ENCODE measurements around the gene TMEM33.

Gene TMEM33

GRCh38 chr4:41940834-41941233 lies 5.6 kb downstream of the TMEM33 start:
- POLR2A ChIA-PET, result interaction anchor here (0.7 kb wide), 1 partner anchor 407 kb away, joined by 3 read pairs; no protein-coding TSS in a partner anchor
- CTCF ChIA-PET, result no interaction called here
- H3K4me1 ChIP-seq (ENCODE audit: control insufficient read depth, insufficient read depth, low read length), result no peaks in the 10 kb centered on the region
- H3K27ac ChIP-seq (ENCODE audit: extremely low read depth, low read depth, low read length), result no peak overlapping the region
- TF ChIP-seq, protein P1, sequence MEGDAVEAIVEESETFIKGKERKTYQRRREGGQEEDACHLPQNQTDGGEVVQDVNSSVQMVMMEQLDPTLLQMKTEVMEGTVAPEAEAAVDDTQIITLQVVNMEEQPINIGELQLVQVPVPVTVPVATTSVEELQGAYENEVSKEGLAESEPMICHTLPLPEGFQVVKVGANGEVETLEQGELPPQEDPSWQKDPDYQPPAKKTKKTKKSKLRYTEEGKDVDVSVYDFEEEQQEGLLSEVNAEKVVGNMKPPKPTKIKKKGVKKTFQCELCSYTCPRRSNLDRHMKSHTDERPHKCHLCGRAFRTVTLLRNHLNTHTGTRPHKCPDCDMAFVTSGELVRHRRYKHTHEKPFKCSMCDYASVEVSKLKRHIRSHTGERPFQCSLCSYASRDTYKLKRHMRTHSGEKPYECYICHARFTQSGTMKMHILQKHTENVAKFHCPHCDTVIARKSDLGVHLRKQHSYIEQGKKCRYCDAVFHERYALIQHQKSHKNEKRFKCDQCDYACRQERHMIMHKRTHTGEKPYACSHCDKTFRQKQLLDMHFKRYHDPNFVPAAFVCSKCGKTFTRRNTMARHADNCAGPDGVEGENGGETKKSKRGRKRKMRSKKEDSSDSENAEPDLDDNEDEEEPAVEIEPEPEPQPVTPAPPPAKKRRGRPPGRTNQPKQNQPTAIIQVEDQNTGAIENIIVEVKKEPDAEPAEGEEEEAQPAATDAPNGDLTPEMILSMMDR (tag by site-specific recombination; IDR thresholded peaks at IDR 0.05), result no peak
- TF ChIP-seq OVOL3 (tag by site-specific recombination; IDR thresholded peaks at IDR 0.05), result no peak
- peaks cover 5 to 60% of the 10 kb centered on the region in 2 experiments; a peak in 2 of 3 replicates for H3K36me3 ChIP-seq (ENCODE audit: control insufficient read depth in 2 of 2, insufficient read depth in 1 of 2, low read length in 2 of 2)
- no peaks in the 10 kb centered on the region for H3K9me3 ChIP-seq (ENCODE audit: control insufficient read depth, insufficient read depth, low read depth, low read length)
- H3K4me3 ChIP-seq (ENCODE audit: low read depth, low read length), result no peak overlapping the region

GRCh38 chr4:41943506-41943905 lies 8.3 kb downstream of the TMEM33 start:
- H3K9me3 ChIP-seq (ENCODE audit: control insufficient read depth, insufficient read depth, low read depth, low read length), result no peaks in the 10 kb centered on the region
- peaks cover 9 to 70% of the 10 kb centered on the region in 2 experiments; a peak in 2 of 3 replicates for H3K36me3 ChIP-seq (ENCODE audit: control insufficient read depth in 2 of 2, insufficient read depth in 1 of 2, low read length in 2 of 2)
- POLR2A ChIA-PET, result no interaction called here
- no peaks in the 10 kb centered on the region for H3K4me1 ChIP-seq (ENCODE audit: control insufficient read depth, insufficient read depth, low read length)
- H3K27ac ChIP-seq (ENCODE audit: extremely low read depth, low read depth, low read length), result no peak overlapping the region
- TF ChIP-seq ZNF133 (tag by site-specific recombination; IDR thresholded peaks at IDR 0.05) (no peak), REST (tag by site-specific recombination; IDR thresholded peaks at IDR 0.05) (no peak), ZBTB17 (tag by site-specific recombination; IDR thresholded peaks at IDR 0.05) (no peak), PRDM2 (tag by site-specific recombination; IDR thresholded peaks at IDR 0.05; ENCODE audit: borderline replicate concordance) (no peak), KLF8 (tag by site-specific recombination; IDR thresholded peaks at IDR 0.05) (no peak), ZSCAN16 (tag by site-specific recombination; IDR thresholded peaks at IDR 0.05) (no peak), ZNF292 (tag by site-specific recombination; IDR thresholded peaks at IDR 0.05; ENCODE audit: borderline replicate concordance, low read depth) (no peak), IKZF3 (tag by site-specific recombination; IDR thresholded peaks at IDR 0.05) (no peak), ZNF138 (tag by site-specific recombination; IDR thresholded peaks at IDR 0.05; ENCODE audit: borderline replicate concordance) (no peak), FEZF1 (tag by site-specific recombination; IDR thresholded peaks at IDR 0.05) (no peak), ZNF37A (tag by site-specific recombination; IDR thresholded peaks at IDR 0.05) (no peak), ZBTB20 (tag by site-specific recombination; IDR thresholded peaks at IDR 0.05) (no peak)
- TF ChIP-seq, protein P2, sequence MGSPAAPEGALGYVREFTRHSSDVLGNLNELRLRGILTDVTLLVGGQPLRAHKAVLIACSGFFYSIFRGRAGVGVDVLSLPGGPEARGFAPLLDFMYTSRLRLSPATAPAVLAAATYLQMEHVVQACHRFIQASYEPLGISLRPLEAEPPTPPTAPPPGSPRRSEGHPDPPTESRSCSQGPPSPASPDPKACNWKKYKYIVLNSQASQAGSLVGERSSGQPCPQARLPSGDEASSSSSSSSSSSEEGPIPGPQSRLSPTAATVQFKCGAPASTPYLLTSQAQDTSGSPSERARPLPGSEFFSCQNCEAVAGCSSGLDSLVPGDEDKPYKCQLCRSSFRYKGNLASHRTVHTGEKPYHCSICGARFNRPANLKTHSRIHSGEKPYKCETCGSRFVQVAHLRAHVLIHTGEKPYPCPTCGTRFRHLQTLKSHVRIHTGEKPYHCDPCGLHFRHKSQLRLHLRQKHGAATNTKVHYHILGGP (tag by site-specific recombination; IDR thresholded peaks at IDR 0.05), result no peak
- CTCF ChIA-PET, result no interaction called here
- no peak overlapping the region for H3K4me3 ChIP-seq (ENCODE audit: low read depth, low read length)
